Measurements from ENCODE around the gene E2F4.

DNA sequence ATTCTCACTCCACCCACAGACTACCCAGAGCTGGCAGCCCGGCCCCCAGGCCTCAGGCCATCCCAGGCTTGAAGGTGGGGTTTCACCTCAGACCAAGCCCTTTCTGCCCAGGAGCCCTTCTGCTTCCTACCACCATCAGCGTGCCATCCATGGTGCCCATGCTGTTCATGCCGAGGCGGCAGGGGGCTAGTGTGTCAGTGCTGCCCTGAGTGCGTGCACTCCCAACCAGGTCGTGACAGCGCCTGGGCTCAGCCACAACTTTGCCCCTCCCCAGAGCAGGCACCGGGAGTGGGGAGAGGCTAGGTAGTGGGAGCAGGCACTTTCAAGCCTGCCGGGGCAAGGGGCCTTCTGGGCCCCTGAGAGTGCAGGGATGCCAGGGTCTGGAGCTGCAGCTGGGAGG is 49.6 kb upstream of the E2F4 start:
- TF ChIP-seq POLR2AphosphoS5 (IDR thresholded peaks at IDR 0.05; ENCODE audit: low read depth, low read length) = no peak
- TF ChIP-seq POLR2A (IDR thresholded peaks at IDR 0.05; ENCODE audit: low read depth, low read length) = no peak
- TF ChIP-seq TAF1 (IDR thresholded peaks at IDR 0.05; ENCODE audit: low read depth, low read length) = no peak
- TF ChIP-seq SPI1 (IDR thresholded peaks at IDR 0.05; ENCODE audit: low read depth, low read length) = no peak
- TF ChIP-seq PAX5 (IDR thresholded peaks at IDR 0.05; ENCODE audit: insufficient read depth, low read length, severe bottlenecking) = no peak
- TF ChIP-seq POU2F2 (IDR thresholded peaks at IDR 0.05; ENCODE audit: low read depth, low read length) = no peak
